ENCODE measurements around the gene MRPL39.

The MRPL39 gene

GRCh38 chr21:25643486-25643885 lies 36.2 kb upstream of the MRPL39 start:
- H3K4me3 ChIP-seq = no peak overlapping the region
- H3K36me3 ChIP-seq = no peaks in the 10 kb centered on the region
- H3K27ac ChIP-seq = no peak overlapping the region
- no peaks in the 10 kb centered on the region for H3K27me3 ChIP-seq
- DNase-seq = no peak
- no peaks in the 10 kb centered on the region for H3K9me3 ChIP-seq
- intact Hi-C loops (cut with DNase I; ENCODE audit: low total_unique reads) = no loop called here
- no peak for TF ChIP-seq CTCF (IDR thresholded peaks at IDR 0.05)
- H3K4me1 ChIP-seq = peaks cover 0 to 18% (median 7%) of the 10 kb centered on the region in 4 donors

- no peak overlapping the region for H3K27ac ChIP-seq
- H3K4me1 ChIP-seq = peaks cover 0 to 22% (median 9%) of the 10 kb centered on the region in 4 donors
- no peaks in the 10 kb centered on the region for H3K9me3 ChIP-seq
- no peak for TF ChIP-seq CTCF (IDR thresholded peaks at IDR 0.05)
- no peaks in the 10 kb centered on the region for H3K36me3 ChIP-seq
- no peaks in the 10 kb centered on the region for H3K27me3 ChIP-seq
- peak overlapping the region in 1 of 2 donors; percentile 58 for H3K4me3 ChIP-seq
- intact Hi-C loops (cut with DNase I; ENCODE audit: low total_unique reads) = no loop called here
- DNase-seq = no peak
Measured at GRCh38 chr21:25640943-25641292, 33.6 kb upstream of the MRPL39 start.

GRCh38 chr21:25640202-25640942 lies 33.1 kb upstream of the MRPL39 start:
- H3K27me3 ChIP-seq = no peaks in the 10 kb centered on the region
- peak overlapping the region; percentile 51 to 65 for H3K27ac ChIP-seq
- no peak for DNase-seq
- H3K4me1 ChIP-seq = peaks cover 0 to 22% (median 9%) of the 10 kb centered on the region in 4 donors
- no peaks in the 10 kb centered on the region for H3K36me3 ChIP-seq
- H3K4me3 ChIP-seq = peak overlapping the region; percentile 58 to 68
- no peak for TF ChIP-seq CTCF (IDR thresholded peaks at IDR 0.05)
- intact Hi-C loops (cut with DNase I; ENCODE audit: low total_unique reads) = no loop called here
- H3K9me3 ChIP-seq = no peaks in the 10 kb centered on the region

- H3K9me3 ChIP-seq = no peaks in the 10 kb centered on the region
- peak overlapping the region; percentile 58 to 68 for H3K4me3 ChIP-seq
- no peaks in the 10 kb centered on the region for H3K36me3 ChIP-seq
- no peaks in the 10 kb centered on the region for H3K27me3 ChIP-seq
- peak in 1 of 2 experiments; percentile 19 for TF ChIP-seq CTCF (IDR thresholded peaks at IDR 0.05)
- peak in 1 of 2 donors; percentile 34 for DNase-seq
- intact Hi-C loops (cut with DNase I; ENCODE audit: low total_unique reads) = no loop called here
- peaks cover 0 to 22% (median 9%) of the 10 kb centered on the region in 4 donors for H3K4me1 ChIP-seq
- peak overlapping the region; percentile 51 to 65 for H3K27ac ChIP-seq
Measured at GRCh38 chr21:25639551-25640201, 32.4 kb upstream of the MRPL39 start.

- Histone ChIP-seq H3K9me3 (no peaks in the 10 kb centered on the region), H3K36me3 (no peaks in the 10 kb centered on the region), H3K27me3 (no peaks in the 10 kb centered on the region), H3K27ac (peak within 1 kb of the TSS; percentile 51 to 65), H3K4me3 (peak within 1 kb of the TSS; percentile 58 to 68), H3K4me1 (peaks cover 0 to 22% (median 9%) of the 10 kb centered on the region in 4 donors)
- intact Hi-C loops (cut with DNase I; ENCODE audit: low total_unique reads) = no loop called here
- no peak for TF ChIP-seq CTCF (IDR thresholded peaks at IDR 0.05)
- DNase-seq = peak; percentile 31 to 67
Measured at GRCh38 chr21:25638660-25639550, 31.6 kb upstream of the MRPL39 start, which contains the start of gene JAM2. Gene JAM2 (plus strand): TSS chr21:25639258. CDS start chr21:25639822, 564 bp downstream.

All from tibial artery (tissue), 4 donors.